Measurements from ENCODE around the gene ASF1B. TPM values are rescaled to one million over a fixed set of nuclear protein-coding genes. Genes with fewer than 3 reads are reported as not detected.
A peak's percentile ranks its signal among the peaks of the same experiment; 100 is the strongest.

The ASF1B gene
- total RNA-seq, 2 donors from 2014 or later: 1.5 to 1.9 TPM

DNA sequence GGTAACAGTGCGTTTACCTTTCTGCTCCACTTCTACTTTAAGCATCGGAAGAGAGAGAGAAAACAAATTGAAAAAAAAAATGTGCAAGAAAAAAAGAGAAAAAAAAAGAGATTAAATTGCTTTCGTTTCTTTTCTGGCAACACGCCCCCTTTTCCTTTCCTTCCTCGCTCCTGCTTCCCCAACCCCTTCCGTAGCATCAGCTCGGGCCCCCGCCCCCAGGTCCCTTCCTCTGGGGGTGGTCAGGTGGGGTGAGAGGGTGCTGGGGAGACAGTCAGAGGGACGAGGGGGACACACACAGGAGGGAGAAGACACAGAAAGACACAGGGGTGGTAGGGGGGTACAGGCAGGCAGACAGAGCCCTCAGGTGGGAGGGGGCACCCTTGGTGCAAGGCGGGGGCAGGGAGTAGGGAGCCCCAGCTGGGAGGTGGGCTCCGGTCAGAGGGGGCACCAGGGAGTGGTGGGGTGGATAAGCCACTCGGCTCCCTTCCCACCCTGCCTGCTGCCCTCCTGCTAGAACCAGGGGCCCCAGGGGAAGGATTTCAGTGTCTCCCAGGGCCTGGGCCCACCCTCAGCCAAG lies 30.7 kb upstream of the ASF1B start:
- peak overlapping the region; percentile 93 for H3K27ac Mint-ChIP-seq
- H3K4me3 Mint-ChIP-seq: peak overlapping the region; percentile 93
- peaks cover 30% of the 10 kb centered on the region for H3K4me1 Mint-ChIP-seq
- DNase-seq (no peak), ATAC-seq (peak; percentile 29)
- H3K36me3 Mint-ChIP-seq (ENCODE audit: low read depth): peaks cover 6% of the 10 kb centered on the region
- H3K9me3 ChIP-seq (ENCODE audit: control insufficient read depth, low read length, poor library complexity, severe bottlenecking): no peaks in the 10 kb centered on the region
- H3K27me3 Mint-ChIP-seq: no peaks in the 10 kb centered on the region

DNA sequence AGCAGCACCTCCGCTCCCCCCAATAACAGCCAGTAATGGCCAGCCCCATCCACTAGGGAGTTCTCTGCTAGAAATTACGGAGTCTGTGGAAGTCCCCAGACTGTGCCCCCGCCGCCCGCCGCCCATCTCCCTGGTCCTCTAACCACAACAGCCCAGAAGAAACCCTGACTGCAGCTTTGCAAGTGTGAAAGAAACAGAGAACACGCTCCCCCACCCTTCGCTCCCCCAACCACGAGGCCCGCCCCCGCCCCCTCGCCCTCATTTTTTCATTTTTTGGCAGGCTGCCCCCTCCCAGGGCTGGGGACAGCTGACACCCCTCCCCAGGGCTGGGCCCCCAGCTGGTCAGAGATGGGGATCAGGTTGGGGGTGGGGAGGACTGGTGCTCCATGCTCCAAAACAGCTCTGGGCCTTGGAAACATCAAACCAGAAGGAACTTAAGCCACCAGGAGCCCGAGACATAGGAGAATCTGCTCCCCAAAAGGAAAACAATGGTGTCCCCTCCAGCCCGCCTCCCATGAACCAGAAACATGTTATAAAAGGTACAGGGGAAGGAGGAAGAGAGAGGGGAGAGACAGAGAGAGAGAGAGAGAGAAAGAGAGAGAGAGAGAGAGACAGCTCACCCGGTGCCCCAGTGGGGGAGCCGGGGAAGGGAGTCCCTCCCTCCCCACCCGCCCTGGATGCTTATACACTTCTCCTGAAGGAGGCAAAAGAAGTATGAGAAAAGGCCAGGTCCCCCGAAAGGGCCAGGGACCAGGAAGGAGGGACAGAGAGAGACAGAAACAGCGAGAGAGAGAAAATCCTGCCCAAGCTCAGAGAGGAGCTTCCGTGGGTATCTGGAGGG lies 29.8 kb upstream of the ASF1B start:
- H3K27ac Mint-ChIP-seq: peak overlapping the region; percentile 93
- H3K4me1 Mint-ChIP-seq: peaks cover 30% of the 10 kb centered on the region
- no peaks in the 10 kb centered on the region for H3K9me3 ChIP-seq (ENCODE audit: control insufficient read depth, low read length, poor library complexity, severe bottlenecking)
- DNase-seq: no peak
- H3K4me3 Mint-ChIP-seq: peak overlapping the region; percentile 93
- ATAC-seq: peak; percentile 42
- H3K36me3 Mint-ChIP-seq (ENCODE audit: low read depth): peaks cover 6% of the 10 kb centered on the region
- H3K27me3 Mint-ChIP-seq: no peaks in the 10 kb centered on the region

DNA sequence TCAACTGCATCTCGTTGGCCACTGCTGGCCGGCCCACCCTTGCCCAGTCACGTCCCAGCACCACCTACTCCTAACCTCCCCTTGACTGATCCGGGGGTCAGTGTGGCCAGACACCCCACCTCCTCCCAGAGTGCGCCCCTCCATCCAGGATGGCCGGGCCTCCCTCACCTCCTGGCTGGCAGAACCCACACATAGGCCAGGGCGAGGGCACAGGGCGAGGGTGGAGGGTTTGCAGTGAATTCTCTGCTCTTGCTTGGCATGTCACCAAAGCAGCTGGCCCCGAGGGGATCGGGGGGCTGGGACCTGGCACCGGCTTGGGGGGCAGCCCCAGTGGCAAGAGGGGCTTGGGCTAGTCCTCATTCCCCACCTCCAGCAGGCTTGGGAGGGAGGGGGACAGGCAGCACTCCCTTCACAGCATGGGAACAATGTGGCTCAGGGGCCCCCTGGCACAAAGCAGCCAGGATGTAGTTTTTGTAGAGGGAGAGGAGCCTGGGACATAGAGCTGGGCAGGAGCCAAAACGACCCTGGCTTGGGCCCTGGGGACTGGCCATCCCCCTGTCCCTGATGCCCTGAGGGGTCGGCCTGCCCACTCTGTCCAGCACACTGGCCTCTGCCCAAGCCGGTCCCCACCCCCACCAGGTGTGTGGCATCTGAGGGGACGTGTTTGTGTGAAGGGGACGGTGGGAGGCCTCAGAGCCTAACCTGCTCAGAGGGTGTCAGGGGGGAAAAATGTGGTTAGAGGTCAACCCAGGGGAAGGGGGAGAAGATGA lies 28.5 kb upstream of the ASF1B start:
- Mint-ChIP-seq H3K4me3 (no peak overlapping the region), H3K36me3 (ENCODE audit: low read depth) (peaks cover 2% of the 10 kb centered on the region), H3K27ac (no peak overlapping the region), H3K4me1 (peaks cover 26% of the 10 kb centered on the region), H3K27me3 (no peaks in the 10 kb centered on the region)
- no peak for ATAC-seq
- no peak for DNase-seq
- no peaks in the 10 kb centered on the region for H3K9me3 ChIP-seq (ENCODE audit: control insufficient read depth, low read length, poor library complexity, severe bottlenecking)

DNA sequence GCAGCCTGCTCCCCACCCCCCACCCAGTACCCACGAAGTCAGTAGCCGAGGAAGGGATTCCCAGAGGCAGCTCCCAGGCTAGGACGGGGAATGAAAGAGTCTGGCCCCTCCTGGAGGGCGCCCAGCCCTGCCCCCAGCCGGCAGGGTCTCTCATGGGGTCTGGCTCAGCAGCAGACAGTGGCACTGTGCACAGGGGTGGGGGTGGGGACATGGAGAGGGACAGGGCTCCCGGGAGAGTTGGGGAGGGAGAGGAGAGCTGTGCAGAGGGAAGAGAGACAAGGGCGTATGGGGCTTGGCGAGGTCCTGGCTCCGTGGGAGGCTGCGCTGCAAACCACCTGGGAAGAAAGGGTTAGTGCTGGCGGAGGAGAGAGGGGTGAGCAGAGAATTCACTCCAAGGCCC lies 27.7 kb upstream of the ASF1B start:
- no peaks in the 10 kb centered on the region for H3K9me3 ChIP-seq (ENCODE audit: control insufficient read depth, low read length, poor library complexity, severe bottlenecking)
- Mint-ChIP-seq H3K4me1 (peaks cover 25% of the 10 kb centered on the region), H3K27ac (peak overlapping the region; percentile 41), H3K36me3 (ENCODE audit: low read depth) (no peaks in the 10 kb centered on the region), H3K27me3 (no peaks in the 10 kb centered on the region), H3K4me3 (no peak overlapping the region)
- DNase-seq (no peak), ATAC-seq (no peak)

GRCh38 chr19:14162871-14163297 lies 26.5 kb upstream of the ASF1B start:
- no peak overlapping the region for H3K27ac Mint-ChIP-seq
- ATAC-seq: no peak
- DNase-seq: no peak
- no peak overlapping the region for H3K4me3 Mint-ChIP-seq
- no peaks in the 10 kb centered on the region for H3K36me3 Mint-ChIP-seq (ENCODE audit: low read depth)
- H3K27me3 Mint-ChIP-seq: no peaks in the 10 kb centered on the region
- no peaks in the 10 kb centered on the region for H3K9me3 ChIP-seq (ENCODE audit: control insufficient read depth, low read length, poor library complexity, severe bottlenecking)
- H3K4me1 Mint-ChIP-seq: peaks cover 17% of the 10 kb centered on the region

- H3K4me3 Mint-ChIP-seq: no peak overlapping the region
- no peak overlapping the region for H3K27ac Mint-ChIP-seq
These were observed 24.9 kb upstream of the ASF1B start for GRCh38 chr19:14161305-14161704.

DNA sequence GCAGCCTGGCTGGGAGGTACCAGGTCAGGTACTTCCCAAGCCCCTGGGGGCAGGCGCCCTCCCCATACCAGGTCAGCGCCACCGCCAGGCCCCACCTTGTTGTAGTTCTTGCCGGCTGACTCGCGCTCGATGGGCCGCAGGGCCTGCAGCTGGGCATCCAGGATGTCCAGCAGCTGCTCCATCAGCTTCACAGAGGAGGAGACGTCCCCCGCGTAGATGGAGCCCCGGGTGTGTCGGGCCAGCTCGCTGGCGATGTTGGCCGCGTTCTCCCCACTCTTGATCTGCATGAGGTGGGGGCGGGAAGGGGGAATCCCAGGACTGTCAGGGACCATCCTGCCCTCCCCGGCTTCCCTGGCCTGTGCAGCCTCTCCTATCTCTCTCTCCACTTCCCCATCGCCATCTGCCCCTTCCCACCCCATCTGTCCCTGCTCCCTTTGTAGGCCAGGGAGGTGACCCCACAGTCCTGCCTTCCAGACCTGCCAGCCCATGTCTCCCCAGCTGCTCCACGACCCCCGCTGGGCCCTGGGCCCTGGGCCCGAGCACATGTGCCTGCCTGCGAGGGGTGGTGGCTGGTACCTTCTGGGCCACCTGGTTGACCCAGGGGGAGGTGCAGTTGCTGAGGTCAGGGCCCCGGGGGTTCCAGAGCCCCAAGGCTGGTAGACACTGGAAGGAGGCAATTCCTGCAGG lies 23.8 kb upstream of the ASF1B start:
- no peak overlapping the region for H3K4me3 Mint-ChIP-seq
- ATAC-seq (no peak), DNase-seq (no peak)
- no peaks in the 10 kb centered on the region for H3K9me3 ChIP-seq (ENCODE audit: control insufficient read depth, low read length, poor library complexity, severe bottlenecking)
- H3K4me1 Mint-ChIP-seq: peaks cover 2% of the 10 kb centered on the region
- H3K27me3 Mint-ChIP-seq: no peaks in the 10 kb centered on the region
- no peak overlapping the region for H3K27ac Mint-ChIP-seq
- peaks cover 2% of the 10 kb centered on the region for H3K36me3 Mint-ChIP-seq (ENCODE audit: low read depth)

More at GRCh38 chr19:14161305-14161704, 24.9 kb upstream of the ASF1B start:
- no peaks in the 10 kb centered on the region for H3K9me3 ChIP-seq (ENCODE audit: control insufficient read depth, low read length, poor library complexity, severe bottlenecking)
- no peaks in the 10 kb centered on the region for H3K27me3 Mint-ChIP-seq
- ATAC-seq (no peak), DNase-seq (no peak)
- H3K36me3 Mint-ChIP-seq (ENCODE audit: low read depth): peaks cover 2% of the 10 kb centered on the region
- H3K4me1 Mint-ChIP-seq: peaks cover 5% of the 10 kb centered on the region

DNA sequence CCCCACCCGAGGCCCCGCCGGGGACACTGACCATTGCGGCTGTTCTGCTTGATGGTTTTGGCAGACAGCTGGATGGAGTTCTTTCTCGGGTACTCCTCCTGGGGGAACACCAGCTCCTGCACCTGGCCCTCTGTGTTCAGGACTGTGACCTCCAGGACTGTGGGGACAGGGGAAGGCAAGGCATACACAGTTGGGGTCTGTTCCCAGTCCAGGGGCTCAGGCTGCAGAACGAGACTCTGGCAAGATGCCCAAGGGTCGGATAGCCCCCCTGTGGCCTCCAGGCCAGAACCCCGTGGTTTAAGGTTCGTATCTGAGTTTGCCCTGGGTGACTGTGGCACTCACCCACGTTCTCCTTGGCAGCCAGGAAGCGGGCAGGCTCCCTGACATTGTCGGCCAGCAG lies 22.7 kb upstream of the ASF1B start:
- DNase-seq (no peak), ATAC-seq (no peak)
- peaks cover 2% of the 10 kb centered on the region for H3K36me3 Mint-ChIP-seq (ENCODE audit: low read depth)
- H3K27ac Mint-ChIP-seq: no peak overlapping the region
- H3K9me3 ChIP-seq (ENCODE audit: control insufficient read depth, low read length, poor library complexity, severe bottlenecking): no peaks in the 10 kb centered on the region
- no peaks in the 10 kb centered on the region for H3K27me3 Mint-ChIP-seq
- H3K4me1 Mint-ChIP-seq: no peaks in the 10 kb centered on the region
- H3K4me3 Mint-ChIP-seq: no peak overlapping the region

DNA sequence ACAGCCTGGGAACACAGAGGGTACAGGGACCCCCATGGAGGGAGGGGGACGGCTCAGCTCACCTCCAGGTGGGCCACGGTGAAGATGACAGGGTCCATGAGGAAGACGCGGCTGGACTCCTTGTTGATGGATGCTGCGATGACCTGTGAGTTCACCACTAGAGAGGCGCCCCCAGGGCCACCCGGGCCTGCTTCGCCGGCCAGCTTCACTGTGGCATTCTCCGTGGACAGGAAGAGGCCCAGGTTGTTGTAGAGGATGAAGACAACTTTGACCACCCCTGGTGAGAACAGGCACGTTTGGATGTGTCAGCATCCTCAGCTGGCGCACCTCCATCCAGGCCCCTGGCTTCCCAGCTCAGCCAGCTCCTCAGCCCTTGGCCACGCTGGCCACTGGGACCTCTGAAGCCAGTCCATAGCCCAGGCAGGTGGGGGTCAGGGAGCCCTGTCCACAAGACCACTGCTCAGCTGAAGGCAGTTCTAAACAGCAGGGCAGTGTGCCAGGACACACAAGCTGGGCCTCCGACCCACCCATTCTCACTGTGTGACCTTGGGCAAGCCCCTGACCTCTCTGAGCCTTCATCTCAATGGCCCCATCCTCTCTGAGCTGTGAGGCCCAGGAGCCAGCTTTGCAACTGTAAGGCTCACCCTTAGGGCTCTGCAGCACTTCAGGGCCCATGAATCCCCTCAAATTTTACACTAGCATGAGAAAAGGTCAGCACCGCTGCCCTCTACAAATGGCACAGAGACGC lies 22.1 kb upstream of the ASF1B start:
- Mint-ChIP-seq H3K36me3 (ENCODE audit: low read depth) (peaks cover 2% of the 10 kb centered on the region), H3K4me1 (no peaks in the 10 kb centered on the region), H3K27ac (no peak overlapping the region), H3K27me3 (no peaks in the 10 kb centered on the region), H3K4me3 (no peak overlapping the region)
- no peak for DNase-seq
- ATAC-seq: no peak
- H3K9me3 ChIP-seq (ENCODE audit: control insufficient read depth, low read length, poor library complexity, severe bottlenecking): no peaks in the 10 kb centered on the region

DNA sequence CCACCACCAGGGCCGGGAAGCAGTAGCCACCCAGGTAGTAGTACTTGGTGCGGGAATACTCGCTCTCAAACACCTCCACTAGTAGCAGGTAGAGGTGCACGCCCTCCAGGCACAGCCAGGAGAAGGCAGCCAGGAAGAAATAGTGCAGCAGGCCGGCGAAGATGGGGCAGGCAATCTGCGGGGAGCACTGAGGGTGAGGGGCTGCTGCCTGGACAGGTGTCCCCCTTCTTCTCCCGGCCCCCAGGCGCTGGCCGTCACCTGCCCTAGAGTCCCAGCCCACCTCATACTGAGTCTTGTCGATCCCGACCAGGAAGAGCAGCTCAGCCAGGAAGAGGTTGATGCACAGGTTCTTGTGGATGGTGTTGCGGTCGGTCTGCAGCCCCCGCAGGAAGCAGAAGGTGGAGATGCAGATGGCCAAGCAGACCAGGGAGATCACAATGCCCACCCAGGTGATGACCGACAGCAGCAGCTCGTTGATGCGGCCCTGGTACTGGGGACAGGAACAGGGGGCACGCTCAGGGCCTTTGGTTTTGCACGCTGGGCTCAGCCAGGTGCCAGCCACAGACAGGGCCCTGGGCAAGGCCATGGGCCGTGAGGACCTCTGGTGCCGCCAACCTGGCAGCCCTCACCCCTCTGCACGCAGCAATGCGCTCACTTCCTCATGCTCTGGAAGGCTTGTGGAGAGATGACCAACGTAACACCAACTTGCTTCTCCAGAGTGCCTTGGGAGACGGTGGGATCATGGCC lies 20.8 kb upstream of the ASF1B start:
- H3K9me3 ChIP-seq (ENCODE audit: control insufficient read depth, low read length, poor library complexity, severe bottlenecking): no peaks in the 10 kb centered on the region
- DNase-seq (no peak), ATAC-seq (no peak)
- H3K36me3 Mint-ChIP-seq (ENCODE audit: low read depth): peaks cover 2% of the 10 kb centered on the region
- H3K27me3 Mint-ChIP-seq: no peaks in the 10 kb centered on the region
- no peak overlapping the region for H3K27ac Mint-ChIP-seq
- no peak overlapping the region for H3K4me3 Mint-ChIP-seq
- H3K4me1 Mint-ChIP-seq: peaks cover 2% of the 10 kb centered on the region

- Mint-ChIP-seq H3K27ac (no peak overlapping the region), H3K36me3 (ENCODE audit: low read depth) (peaks cover 2% of the 10 kb centered on the region)
- no peak for DNase-seq
These were observed 19.7 kb upstream of the ASF1B start for GRCh38 chr19:14156122-14156521.

DNA sequence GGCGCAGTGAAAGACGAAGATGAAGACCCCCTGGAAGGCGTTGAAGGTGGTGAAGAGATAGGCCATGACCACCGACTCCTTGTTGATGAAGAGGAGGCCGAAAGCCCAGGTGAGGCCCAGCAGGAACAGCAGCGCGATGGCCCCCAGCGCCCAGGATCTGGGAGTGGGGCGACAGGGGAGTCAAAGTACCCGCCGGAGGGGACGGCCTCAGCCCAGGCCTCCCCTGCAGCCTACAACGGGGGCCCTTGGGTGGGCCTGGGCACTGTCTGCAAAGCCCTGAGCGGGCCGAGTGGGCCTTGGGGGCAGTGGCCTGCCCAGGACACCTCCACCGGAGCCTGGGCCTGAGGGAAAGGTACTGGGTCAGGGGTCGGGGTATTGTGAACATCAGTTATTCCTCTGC lies 19.0 kb upstream of the ASF1B start:
- no peak for DNase-seq
- no peaks in the 10 kb centered on the region for H3K27me3 Mint-ChIP-seq
- H3K4me1 Mint-ChIP-seq: peaks cover 4% of the 10 kb centered on the region
- no peak for ATAC-seq
- peaks cover 2% of the 10 kb centered on the region for H3K36me3 Mint-ChIP-seq (ENCODE audit: low read depth)
- peak overlapping the region; percentile 74 for H3K27ac Mint-ChIP-seq
- H3K4me3 Mint-ChIP-seq: no peak overlapping the region
- no peaks in the 10 kb centered on the region for H3K9me3 ChIP-seq (ENCODE audit: control insufficient read depth, low read length, poor library complexity, severe bottlenecking)

More at GRCh38 chr19:14156122-14156521, 19.7 kb upstream of the ASF1B start:
- ATAC-seq: no peak
- H3K4me1 Mint-ChIP-seq: peaks cover 4% of the 10 kb centered on the region
- no peaks in the 10 kb centered on the region for H3K27me3 Mint-ChIP-seq
- no peaks in the 10 kb centered on the region for H3K9me3 ChIP-seq (ENCODE audit: control insufficient read depth, low read length, poor library complexity, severe bottlenecking)
- H3K4me3 Mint-ChIP-seq: no peak overlapping the region

Measured in T-helper 17 cell (primary cell).